ENCODE measurements around the gene E2F4.
A peak's percentile ranks its signal among the peaks of the same experiment; 100 is the strongest.

Gene E2F4

DNA sequence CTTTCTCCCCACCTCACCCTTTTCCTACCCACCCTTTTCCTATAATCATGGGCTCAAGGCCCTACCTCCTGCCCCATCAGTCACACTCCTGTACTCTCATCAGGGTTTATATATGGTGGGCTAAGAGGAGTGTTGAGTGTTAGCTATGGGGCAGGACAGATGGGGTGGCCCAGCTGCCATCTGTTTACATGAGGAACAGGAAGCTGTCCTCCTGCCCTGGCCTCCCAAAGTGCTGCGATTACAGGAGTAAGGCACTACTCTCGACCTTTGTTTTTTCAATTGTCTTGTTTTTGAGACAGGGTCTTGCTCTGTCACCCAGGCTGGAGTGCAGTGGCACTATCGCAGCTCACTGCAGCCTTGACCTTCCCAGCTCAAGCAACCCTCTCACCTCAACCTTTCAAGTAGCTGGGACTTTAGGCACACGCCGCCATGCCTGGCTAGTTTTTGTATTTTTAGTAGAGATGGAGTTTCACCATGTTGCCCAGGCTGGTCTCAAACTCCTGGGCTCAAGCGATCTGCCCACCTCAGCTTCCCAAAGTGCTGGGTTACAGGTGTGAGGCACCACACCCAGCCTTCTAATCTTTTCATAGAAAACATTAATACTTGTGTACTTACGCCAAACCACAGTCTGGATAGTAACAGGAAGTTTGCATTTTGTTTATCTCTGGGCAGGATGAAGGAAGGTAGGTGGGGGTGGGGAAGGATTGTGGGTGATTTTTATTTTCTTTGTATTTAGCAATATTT, 33.9 kb upstream of the E2F4 start:
- DNase-seq (ENCODE audit: low spot score): no peak

DNA sequence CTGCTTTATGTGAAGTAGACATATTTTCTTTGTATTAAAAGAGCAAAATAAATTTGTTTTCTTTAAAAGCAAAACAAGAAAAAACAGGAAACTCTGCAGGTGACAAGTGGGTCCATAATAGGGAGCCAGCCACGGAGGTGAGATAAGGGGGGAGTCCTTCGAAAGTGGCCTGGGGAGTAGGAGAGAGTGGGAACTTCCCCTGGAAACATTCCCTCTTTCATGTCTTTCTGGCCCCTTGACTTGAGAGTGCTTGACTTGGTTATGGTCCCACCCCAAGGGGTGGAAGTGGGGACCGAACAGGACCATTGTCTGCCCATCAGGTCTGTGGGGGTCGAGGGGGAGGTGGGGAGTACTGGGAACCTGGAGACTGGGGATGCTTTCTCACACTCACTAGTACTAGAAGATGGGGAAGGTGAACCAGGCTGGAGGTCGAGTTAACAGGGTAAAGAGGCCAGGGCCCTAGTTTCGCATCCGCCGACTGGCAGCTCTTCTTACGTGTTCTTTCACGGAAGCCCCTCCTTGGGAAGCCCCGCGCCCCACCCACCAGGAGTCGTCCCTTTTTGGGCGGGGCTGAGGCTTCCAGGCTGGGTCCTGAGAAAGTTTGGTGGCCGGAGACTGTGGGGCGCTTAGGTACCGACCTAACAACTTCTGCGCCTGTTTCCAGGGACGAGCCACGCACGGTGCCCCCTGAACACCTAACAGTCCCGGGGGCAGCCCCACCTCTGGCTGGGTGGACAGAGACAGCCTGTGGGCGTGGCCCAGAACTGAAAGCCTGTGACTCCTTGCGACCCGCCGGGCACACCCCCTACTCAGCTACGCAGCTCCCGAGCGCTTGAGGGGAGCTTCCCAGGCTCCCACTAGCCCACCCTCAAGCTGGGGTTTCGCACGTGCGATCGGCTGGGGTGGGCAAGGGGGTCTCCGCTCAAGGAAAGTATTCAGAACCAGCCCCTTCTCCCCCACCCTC, 33.0 kb upstream of the E2F4 start:
- DNase-seq (ENCODE audit: low spot score): no peak

DNA sequence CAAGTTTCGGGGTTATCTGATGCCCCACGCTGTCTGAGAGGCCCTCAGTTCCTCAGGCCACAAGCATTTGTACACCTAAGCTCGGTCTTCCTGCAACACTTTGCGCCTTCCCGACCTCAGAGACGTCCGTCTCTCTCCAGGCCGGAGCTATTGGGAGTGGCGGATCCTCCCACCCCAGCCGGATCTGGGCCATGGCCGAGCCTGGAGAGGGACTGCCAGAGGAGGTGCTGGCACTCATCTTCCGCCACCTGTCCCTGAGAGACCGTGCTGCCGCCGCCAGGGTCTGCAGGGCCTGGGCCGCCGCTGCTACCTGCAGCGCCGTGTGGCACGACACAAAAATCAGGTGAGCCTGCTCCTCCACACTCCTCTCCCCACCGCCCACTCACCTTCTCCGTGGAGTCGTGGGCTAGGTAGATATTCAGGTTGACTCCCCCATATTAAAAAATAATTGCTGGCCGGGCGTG, 30.3 kb upstream of the E2F4 start:
- DNase-seq (ENCODE audit: low spot score): no peak

DNA sequence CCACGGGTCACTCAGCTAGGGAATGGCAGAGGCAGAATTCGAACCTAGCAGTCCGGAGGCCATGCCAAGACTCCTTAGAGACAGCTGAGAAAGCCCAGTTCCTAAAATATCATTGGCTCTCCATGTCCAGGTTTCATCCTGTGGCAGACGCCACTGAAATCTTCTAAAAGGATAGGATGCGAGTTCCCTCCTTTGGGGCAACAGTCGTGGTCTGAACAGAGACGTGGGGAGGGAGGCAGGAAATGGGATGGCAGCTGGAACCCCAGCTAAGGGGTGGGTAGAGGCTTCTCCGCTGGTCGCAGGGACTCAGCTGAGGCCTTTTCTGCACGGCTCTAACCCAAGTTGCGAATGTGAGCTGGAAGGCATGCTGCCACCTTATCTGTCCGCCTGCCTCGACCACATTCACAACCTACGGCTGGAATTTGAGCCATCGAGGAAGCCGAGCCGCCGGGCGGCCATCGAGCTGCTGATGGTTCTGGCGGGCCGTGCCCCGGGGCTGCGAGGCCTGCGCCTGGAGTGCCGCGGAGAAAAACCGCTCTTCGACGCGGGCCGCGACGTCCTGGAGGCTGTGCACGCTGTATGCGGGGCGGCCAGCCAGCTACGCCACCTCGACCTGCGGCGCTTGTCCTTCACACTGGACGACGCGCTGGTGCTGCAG, 29.3 kb upstream of the E2F4 start:
- no peak for DNase-seq (ENCODE audit: low spot score)

DNA sequence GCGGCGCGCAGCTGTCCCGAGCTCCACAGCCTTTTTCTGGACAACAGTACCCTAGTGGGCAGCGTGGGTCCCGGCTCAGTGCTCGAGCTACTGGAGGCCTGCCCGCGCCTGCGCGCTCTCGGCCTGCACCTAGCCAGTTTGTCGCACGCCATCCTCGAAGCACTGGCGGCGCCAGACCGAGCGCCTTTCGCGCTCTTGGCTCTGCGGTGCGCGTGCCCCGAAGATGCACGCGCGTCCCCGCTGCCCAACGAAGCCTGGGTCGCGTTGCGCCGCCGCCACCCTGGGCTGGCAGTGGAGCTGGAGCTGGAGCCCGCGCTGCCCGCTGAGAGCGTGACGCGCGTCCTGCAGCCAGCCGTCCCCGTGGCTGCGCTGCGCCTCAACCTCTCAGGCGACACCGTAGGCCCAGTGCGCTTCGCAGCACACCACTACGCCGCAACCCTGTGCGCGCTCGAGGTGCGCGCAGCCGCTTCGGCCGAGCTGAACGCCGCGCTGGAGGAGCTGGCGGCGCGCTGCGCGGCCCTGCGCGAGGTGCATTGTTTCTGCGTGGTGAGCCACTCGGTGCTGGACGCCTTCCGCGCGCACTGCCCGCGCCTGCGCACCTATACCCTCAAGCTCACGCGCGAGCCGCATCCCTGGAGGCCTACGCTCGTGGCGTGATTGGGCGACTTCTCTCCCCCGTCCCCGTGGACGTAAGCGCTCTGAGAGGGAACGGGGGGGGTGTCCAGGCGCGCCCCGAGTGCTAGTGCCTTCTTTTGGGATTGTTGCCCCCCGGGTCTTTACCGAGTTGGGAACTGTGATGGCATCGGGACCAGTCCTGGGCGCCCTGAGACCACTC, 28.6 kb upstream of the E2F4 start:
- no peak for DNase-seq (ENCODE audit: low spot score)

DNA sequence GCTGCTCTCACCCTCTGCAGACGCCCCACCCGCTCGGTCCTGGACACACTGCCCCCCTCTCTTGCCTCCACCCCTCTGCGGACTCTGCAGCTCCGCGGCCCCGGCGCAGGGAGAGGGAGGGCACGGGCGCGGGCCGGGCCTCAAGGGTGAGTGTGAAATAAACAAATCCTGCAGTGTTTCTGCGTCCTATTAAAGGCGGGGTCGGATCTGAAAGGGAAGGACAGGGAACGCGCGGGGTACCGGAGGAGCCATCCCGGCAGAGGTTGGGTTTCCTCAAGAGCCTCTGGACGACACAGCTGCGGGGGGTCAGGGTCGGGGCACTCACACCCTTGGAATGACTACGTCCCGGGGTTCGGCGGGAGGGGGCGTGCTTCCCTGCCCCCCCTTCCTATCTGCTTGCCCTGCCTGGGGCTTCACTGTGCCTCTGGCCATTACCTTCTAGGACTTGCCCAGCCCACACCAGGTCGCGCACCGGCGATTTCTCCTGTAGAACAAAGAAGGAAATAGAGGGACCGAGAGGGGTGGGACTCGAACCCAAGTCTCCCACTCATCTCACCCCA, 27.9 kb upstream of the E2F4 start:
- no peak for DNase-seq (ENCODE audit: low spot score)

DNA sequence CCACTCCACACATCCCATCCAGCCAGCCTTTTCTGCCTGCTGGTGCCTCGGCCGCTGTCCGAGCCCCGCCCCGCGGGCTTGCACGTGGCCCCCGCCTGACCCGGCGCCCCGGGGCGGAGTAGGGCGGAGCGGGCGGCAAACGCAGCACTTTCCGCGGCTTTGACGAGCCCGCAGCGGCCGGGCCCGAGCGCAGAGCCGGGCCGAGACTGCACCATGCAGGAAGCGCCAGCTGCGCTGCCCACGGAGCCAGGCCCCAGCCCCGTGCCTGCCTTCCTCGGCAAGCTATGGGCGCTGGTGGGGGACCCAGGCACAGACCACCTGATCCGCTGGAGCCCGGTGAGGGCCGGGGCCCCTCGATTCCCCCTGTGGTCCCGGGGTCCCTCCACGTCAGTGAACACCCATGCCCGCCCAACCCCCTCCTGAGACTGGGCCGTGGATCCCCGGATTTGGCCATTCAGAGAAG, 27.3 kb upstream of the E2F4 start, which contains the start of gene HSF4:
TSS of gene HSF4 (plus strand) at position 147 of the 463 bp plus-strand sequence. CDS start at position 214, 67 bp downstream.
- DNase-seq (ENCODE audit: low spot score): no peak

DNA sequence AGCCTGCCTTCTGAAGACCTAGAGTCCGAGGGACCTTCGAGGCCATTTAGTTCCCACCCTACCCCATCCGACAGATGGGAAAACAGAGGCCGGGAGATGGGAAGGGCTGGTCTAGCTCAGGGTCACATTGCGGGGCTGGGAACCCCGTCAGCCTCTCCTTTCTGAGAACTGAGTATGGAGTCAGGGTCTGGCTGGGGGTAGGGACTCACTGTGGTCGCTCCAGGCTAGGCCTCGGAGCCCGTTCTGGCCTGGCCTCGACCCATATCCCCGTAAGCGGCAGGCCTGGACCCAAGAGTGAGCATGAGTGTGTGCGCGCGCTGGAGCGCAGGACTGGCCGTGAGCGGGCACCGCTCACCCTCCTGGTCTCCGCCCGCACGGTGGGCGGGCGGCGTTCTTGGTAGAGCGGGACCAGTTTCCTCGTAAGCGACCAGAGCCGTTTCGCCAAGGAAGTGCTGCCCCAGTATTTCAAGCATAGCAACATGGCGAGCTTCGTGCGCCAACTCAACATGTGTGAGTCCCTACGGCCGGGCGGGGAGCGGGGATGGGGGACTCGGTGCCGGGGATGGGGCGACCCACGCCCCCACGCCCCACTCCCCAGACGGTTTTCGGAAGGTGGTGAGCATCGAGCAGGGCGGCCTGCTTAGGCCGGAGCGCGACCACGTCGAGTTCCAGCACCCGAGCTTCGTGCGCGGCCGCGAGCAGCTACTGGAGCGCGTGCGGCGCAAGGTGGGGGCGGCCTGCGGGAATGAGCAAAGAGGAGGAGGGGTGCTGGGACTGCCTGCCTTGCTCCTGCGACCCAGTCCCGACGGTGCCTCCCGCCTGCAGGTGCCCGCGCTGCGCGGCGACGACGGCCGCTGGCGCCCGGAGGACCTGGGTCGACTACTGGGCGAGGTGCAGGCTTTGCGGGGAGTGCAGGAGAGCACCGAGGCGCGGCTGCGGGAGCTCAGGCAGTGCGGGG, 26.6 kb upstream of the E2F4 start:
- DNase-seq (ENCODE audit: low spot score): no peak

DNA sequence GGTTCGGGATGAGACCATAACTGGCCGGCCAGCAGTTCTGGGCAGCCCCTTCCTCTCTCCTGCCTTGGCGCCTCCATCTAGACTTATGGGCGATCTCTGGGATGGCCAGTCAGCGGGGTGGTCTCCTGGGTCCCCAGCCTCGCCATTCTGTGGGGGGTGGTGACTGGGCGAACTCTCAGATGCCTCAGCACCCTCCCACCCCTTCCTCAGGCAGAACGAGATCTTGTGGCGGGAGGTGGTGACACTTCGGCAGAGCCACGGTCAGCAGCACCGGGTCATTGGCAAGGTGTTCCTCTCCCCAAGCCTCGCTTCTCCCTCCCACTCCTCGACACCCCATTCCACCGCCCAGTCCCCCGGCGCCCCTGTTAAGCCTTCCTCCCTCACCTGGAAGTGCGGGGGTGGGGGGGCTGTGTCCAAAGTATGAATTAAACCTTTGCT, 25.8 kb upstream of the E2F4 start:
- DNase-seq (ENCODE audit: low spot score): no peak

DNA sequence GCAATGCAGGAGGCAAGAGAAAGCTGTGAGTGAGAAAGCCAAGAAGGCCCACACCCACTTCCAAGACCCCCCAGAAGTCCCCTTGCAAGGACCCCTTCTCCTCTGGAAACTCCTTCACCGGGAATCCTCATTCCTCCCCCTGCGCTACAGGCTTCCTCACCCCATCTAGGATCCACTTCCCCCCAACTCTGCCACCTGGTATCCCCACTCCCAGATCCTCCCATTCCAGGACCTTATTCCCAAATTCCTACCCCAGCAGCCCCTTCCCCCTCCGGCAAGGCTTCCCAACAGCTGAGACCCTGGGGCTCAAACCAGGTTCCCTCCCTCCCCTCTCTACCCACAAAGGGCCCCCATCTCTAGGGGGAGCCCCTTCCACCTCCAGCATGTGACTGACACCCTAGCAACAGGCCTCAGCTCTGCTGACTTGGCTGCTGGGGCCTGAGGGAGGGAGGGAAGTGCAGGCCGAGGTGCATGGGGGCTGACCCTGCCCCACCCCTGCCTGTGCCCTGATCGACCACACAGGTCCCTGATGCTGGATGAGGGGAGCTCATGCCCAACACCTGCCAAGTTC, 25.3 kb upstream of the E2F4 start:
- DNase-seq (ENCODE audit: low spot score): no peak

DNA sequence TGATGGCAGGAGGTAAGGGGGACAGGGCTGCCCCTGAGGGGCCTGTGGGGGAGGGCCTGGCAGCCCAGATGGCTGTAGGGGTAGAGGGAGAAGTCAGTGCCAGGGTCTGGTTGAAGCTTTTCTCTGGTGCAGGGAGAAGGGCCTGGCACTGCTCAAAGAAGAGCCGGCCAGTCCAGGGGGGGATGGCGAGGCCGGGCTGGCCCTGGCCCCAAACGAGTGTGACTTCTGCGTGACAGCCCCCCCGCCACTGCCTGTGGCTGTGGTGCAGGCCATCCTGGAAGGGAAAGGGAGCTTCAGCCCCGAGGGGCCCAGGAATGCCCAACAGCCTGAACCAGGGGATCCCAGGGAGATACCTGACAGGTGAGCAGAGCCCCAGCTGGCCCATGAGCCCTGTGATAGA, 24.4 kb upstream of the E2F4 start:
- no peak for DNase-seq (ENCODE audit: low spot score)

DNA sequence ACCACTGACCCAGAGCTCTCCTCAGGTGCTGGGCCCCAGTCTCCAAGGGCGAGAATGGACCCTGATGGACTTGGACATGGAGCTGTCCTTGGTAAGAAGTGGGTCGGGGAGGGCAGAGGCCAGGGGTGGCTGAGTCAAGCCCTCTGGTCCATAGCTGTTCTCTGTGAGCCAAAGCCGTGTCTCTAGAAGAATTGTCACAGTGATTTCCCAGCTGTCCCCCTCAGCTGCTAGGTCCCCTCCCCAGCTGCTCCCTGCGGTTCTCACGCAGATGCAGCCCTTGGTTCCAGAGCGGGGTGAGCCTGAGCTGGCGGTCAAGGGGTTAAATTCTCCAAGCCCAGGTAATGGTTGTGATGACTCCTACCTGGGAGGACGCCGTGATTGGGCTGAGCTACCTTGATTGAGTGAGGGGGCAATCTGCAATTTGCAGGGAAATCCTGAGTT, 22.9 kb upstream of the E2F4 start:
- no peak for DNase-seq (ENCODE audit: low spot score)

DNA sequence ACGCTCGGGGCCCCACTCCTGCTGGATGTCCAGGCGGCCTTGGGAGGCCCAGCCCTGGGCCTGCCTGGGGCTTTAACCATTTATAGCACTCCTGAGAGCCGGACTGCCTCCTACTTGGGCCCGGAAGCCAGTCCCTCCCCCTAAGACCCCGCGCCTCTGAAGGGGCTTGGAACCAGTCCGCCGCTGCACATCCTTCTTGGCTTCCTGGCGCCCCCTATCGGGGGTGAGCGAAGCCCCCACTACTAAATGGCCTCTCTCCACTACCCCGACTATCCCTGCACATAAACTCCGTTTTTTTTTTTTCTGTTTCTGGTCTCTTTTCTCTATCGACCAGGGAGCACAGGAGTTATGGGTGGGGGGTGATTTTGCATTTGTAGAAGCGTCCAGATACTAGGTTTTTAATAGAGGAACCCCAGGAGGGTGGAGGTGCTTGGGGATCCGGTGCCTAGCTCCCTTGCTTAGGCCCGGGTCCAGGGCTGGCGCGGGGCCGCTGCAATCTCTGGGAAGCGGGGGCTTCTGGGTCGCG, 22.2 kb upstream of the E2F4 start:
- peak; percentile 72 for DNase-seq (ENCODE audit: low spot score)

DNA sequence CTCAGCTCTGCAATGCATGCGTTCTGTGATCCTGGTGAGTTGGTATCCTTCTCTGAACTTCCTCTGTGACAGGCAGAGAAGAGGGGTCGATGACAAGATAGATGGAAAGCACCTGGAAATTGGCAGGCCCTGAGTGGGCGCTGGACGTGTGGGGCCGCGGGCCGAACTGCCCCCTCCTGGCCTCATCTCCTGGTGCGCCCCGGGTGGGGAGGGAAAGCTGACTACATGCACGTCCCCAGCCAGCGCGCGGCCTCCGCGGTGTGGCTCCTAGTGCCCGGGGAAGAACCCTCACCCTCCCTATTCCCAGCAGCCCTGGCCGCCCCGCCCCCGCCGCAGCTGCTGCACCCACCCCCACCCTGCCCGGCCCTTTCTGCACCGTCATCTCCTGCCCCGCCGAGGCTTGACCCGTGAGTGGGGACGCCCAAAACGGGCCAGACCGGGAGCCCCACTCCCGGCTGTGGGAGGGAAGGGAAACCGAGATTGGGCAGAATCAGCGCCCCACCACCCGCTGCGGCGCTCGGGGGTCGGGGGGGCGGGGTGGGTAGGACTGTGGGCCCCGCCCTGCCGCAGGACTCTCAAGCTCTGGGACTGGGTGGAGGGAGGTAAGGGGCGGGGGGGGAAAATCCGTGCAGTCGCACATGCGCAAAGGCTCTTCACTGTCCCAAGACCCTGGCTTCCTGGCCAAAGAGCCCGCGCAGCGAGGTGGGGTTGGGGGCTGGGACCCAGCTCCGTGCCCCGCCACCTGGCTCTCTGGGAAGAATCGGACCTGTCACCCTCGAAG, 21.6 kb upstream of the E2F4 start, which contains the start of gene NOL3:
TSS of gene NOL3 (plus strand) at position 371 of the 781 bp plus-strand sequence.
- peak; percentile 90 for DNase-seq (ENCODE audit: low spot score)

DNA sequence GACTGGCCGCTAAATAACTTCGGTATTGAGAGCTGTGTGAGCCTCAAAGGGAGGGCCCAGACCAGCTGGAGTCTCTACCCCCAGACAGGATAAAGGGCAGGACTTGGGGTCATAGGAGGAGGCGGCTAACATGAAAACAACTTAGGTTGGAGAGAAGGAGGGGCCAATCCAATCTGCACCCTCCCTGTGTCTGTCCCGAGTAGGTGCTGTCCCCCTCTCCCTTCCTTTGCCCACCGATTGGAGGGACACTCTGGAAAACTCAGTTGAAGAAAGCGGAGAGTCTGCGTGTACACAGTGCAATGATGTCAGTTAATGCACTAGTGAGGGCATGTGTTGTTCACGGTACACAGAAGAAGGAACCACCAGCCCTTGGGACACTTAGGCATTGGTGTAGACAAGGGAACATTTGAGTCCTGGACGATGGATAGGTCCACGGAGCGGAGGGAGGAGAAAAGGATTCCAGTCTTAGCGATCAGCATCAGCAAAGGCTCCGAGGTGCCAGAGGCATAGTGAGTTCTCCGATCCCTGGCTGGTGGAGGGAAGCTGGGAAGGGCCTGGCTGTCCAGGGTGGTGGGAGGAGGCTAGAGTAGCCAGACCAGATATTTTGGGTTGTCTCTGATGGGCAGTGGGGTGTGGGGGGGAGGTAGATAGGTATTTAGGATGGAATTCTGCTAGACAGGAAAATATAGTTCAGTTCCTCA, 20.9 kb upstream of the E2F4 start:
- DNase-seq (ENCODE audit: low spot score): no peak

DNA sequence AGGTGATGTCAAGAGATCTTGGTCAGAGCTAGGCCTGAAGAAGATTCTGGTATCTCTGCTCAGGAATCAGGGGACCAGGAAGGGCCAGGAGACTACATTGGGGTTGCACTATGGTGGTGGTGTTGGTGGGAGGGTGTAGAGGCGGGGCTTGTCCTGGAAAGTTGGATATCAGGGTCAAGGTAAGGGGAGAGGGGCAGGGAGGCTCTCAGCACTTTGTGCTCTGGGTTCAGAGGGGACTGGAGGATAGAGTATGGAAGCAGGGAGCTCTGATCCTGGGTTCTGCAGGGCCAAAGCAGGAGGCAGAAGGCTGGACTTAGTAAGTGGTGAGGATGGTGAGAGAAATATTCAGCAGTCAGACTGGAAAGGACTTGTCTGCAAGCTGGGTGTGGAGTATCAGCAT, 18.6 kb upstream of the E2F4 start:
- no peak for DNase-seq (ENCODE audit: low spot score)
